HG03460 (cell line): ENCODE measurements around the gene USH2A.

Experiments used
- ATAC-seq: cut with Tn5 transposase; IDR thresholded peaks from one replicate; pipeline ENCODE4 v1.9.1; 2021; ENCODE audit not compliant: unreplicated experiment

USH2A gene

GRCh38 chr1:216285052-216285451, 138.2 kb downstream of the USH2A start:
- no peak for ATAC-seq

- no peak for ATAC-seq
Measured at GRCh38 chr1:216281757-216282156, 141.5 kb downstream of the USH2A start.

GRCh38 chr1:216270086-216270773, 153.0 kb downstream of the USH2A start:
- ATAC-seq, result no peak

- no peak for ATAC-seq
Measured at GRCh38 chr1:216261631-216262030, 161.6 kb downstream of the USH2A start.

GRCh38 chr1:216258856-216259255, 164.4 kb downstream of the USH2A start:
- ATAC-seq, result no peak

- ATAC-seq, result no peak
Measured at GRCh38 chr1:216258386-216258785, 164.9 kb downstream of the USH2A start.

GRCh38 chr1:216250861-216251260, 172.4 kb downstream of the USH2A start:
- ATAC-seq, result no peak

- ATAC-seq, result no peak
Measured at GRCh38 chr1:216248628-216249027, 174.6 kb downstream of the USH2A start.

- no peak for ATAC-seq
Measured at GRCh38 chr1:216247937-216248336, 175.3 kb downstream of the USH2A start.

GRCh38 chr1:216246577-216247203, 176.6 kb downstream of the USH2A start:
- no peak for ATAC-seq

- no peak for ATAC-seq
Measured at GRCh38 chr1:216238844-216239243, 184.4 kb downstream of the USH2A start.

- ATAC-seq, result no peak
Measured at GRCh38 chr1:216237927-216238542, 185.2 kb downstream of the USH2A start.

GRCh38 chr1:216224233-216224632, 199.0 kb downstream of the USH2A start:
- no peak for ATAC-seq

- ATAC-seq, result no peak
Measured at GRCh38 chr1:216223486-216223885, 199.8 kb downstream of the USH2A start.

GRCh38 chr1:216222288-216222687, 201.0 kb downstream of the USH2A start:
- no peak for ATAC-seq

GRCh38 chr1:216221260-216221700, 202.0 kb downstream of the USH2A start:
- peak; percentile 98 for ATAC-seq

- ATAC-seq, result no peak
Measured at GRCh38 chr1:216216305-216216704, 206.9 kb downstream of the USH2A start.

GRCh38 chr1:216215169-216215568, 208.1 kb downstream of the USH2A start:
- no peak for ATAC-seq

GRCh38 chr1:216212826-216213225, 210.4 kb downstream of the USH2A start:
- no peak for ATAC-seq

- no peak for ATAC-seq
Measured at GRCh38 chr1:216210081-216210480, 213.2 kb downstream of the USH2A start.

- ATAC-seq, result no peak
Measured at GRCh38 chr1:216209125-216209524, 214.1 kb downstream of the USH2A start.

GRCh38 chr1:216207154-216207553, 216.1 kb downstream of the USH2A start:
- ATAC-seq, result no peak
